Hepatocyte (in vitro differentiated cells): Measurements from ENCODE around the gene RPN2. TPM values are rescaled to one million over a fixed set of nuclear protein-coding genes. Genes with fewer than 3 reads are reported as not detected.

ENCODE experiments used
- DNase-seq: peaks from one replicate; pipeline ENCODE4 v3.0.0-alpha.2; 2016; ENCODE audit warnings: low spot score
- H2AFZ ChIP-seq: fragments of 200-600 bp; sonication (generic); 2 replicates; pipeline ENCODE4 v1.6.0; 2016; ENCODE audit warnings: antibody characterized with exemption, mild to moderate bottlenecking
- H3K27ac ChIP-seq: fragments of 200-600 bp; sonication (generic); 2 replicates; pipeline ENCODE4 v1.5.1; 2016; ENCODE audit warnings: mild to moderate bottlenecking
- H3K27me3 ChIP-seq: fragments of 200-600 bp; sonication (generic); 2 replicates; pipeline ENCODE4 v1.6.1; 2016
- H3K36me3 ChIP-seq: fragments of 200-600 bp; sonication (generic); replicated peaks from 2 replicates; pipeline ENCODE4 v1.5.1; 2016; ENCODE audit warnings: low read depth; ENCODE audit not compliant: insufficient read depth
- H3K4me1 ChIP-seq: fragments of 200-600 bp; sonication (generic); 2 replicates; pipeline ENCODE4 v1.5.1; 2016; ENCODE audit warnings: mild to moderate bottlenecking, moderate library complexity; ENCODE audit not compliant: insufficient read depth
- H3K4me2 ChIP-seq: fragments of 200-600 bp; sonication (generic); 2 replicates; pipeline ENCODE4 v1.6.0; 2016
- H3K4me3 ChIP-seq: fragments of 200-600 bp; sonication (generic); 2 replicates; pipeline ENCODE4 v1.5.1; 2016; ENCODE audit warnings: mild to moderate bottlenecking
- H3K79me2 ChIP-seq: fragments of 200-600 bp; sonication (generic); 2 replicates; pipeline ENCODE4 v1.6.0; 2017; ENCODE audit warnings: mild to moderate bottlenecking
- H3K9me2 ChIP-seq: fragments of 200-600 bp; sonication (generic); replicated peaks from 2 replicates; pipeline ENCODE4 v1.6.0; 2017; ENCODE audit warnings: mild to moderate bottlenecking; ENCODE audit not compliant: insufficient read depth
- H3K9me3 ChIP-seq: fragments of 200-600 bp; sonication (generic); 2 replicates; pipeline ENCODE4 v1.5.1; 2016; ENCODE audit warnings: low read depth, mild to moderate bottlenecking
- H4K20me1 ChIP-seq: fragments of 200-600 bp; sonication (generic); 2 replicates; pipeline ENCODE4 v1.6.0; 2016; ENCODE audit warnings: mild to moderate bottlenecking; ENCODE audit not compliant: insufficient read depth, poor library complexity, severe bottlenecking
- EZH2 ChIP-seq: fragments of 200-600 bp; sonication (generic); IDR thresholded peaks from 2 replicates; pipeline ENCODE4 v1.6.1; 2016; ENCODE audit warnings: antibody characterized with exemption, mild to moderate bottlenecking, borderline replicate concordance
- EZH2phosphoT487 ChIP-seq: fragments of 200-600 bp; sonication (generic); IDR thresholded peaks from one replicate; pipeline ENCODE4 v1.6.1; 2018; ENCODE audit warnings: antibody characterized with exemption, mild to moderate bottlenecking, low read depth, moderate library complexity; ENCODE audit not compliant: unreplicated experiment, severe bottlenecking
- WGBS: methylation state at CpG from one replicate; pipeline ENCODE4 v1.1.6; 2016; ENCODE audit warnings: low lambda C conversion rate; ENCODE audit errors: missing lambda C conversion rate; 5-methylcytosine and 5-hydroxymethylcytosine counted together
- polyA plus RNA-seq: library from polyadenylated mRNA; unstranded; fragments of >200 nt; fragmentation: Nextera tagmentation; extraction: Ambion mirVana; gene quantifications from 2 replicates; pipeline ENCODE4 v1.2.1, GENCODE V29; 2016
- total RNA-seq: library from RNA; depleted of rRNA; stranded (reverse); fragments of >200 nt; gene quantifications from 2 replicates; pipeline ENCODE4 v1.2.3, GENCODE V29; 2014
- TF ChIP-seq, protein P1 (sequence below): fragments of 200-600 bp; sonication (generic); IDR thresholded peaks from 2 replicates; pipeline ENCODE4 v1.5.1; 2016; ENCODE audit warnings: antibody characterized with exemption, mild to moderate bottlenecking; ENCODE audit not compliant: poor library complexity

The RPN2 gene
- total and polyA plus RNA-seq, 2 experiments from 2014 or later, result 325 to 350 TPM

GRCh38 chr20:37259865-37260264 lies 80.7 kb downstream of the RPN2 start:
- H3K27me3 ChIP-seq, result no peaks in the 10 kb centered on the region
- no peaks in the 10 kb centered on the region for H3K9me3 ChIP-seq
- TF ChIP-seq, protein P1, sequence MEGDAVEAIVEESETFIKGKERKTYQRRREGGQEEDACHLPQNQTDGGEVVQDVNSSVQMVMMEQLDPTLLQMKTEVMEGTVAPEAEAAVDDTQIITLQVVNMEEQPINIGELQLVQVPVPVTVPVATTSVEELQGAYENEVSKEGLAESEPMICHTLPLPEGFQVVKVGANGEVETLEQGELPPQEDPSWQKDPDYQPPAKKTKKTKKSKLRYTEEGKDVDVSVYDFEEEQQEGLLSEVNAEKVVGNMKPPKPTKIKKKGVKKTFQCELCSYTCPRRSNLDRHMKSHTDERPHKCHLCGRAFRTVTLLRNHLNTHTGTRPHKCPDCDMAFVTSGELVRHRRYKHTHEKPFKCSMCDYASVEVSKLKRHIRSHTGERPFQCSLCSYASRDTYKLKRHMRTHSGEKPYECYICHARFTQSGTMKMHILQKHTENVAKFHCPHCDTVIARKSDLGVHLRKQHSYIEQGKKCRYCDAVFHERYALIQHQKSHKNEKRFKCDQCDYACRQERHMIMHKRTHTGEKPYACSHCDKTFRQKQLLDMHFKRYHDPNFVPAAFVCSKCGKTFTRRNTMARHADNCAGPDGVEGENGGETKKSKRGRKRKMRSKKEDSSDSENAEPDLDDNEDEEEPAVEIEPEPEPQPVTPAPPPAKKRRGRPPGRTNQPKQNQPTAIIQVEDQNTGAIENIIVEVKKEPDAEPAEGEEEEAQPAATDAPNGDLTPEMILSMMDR, result no peak
- TF ChIP-seq EZH2 (no peak), EZH2phosphoT487 (no peak)
- WGBS, result 52% methylated on average over 3 of the region's 3 CpGs
- H3K4me2 ChIP-seq, result no peak overlapping the region
- no peaks in the 10 kb centered on the region for H4K20me1 ChIP-seq
- H3K9me2 ChIP-seq, result no peaks in the 10 kb centered on the region
- no peaks in the 10 kb centered on the region for H3K4me1 ChIP-seq
- DNase-seq, result no peak
- H3K79me2 ChIP-seq, result no peaks in the 10 kb centered on the region
- no peak overlapping the region for H3K27ac ChIP-seq
- H3K36me3 ChIP-seq, result no peaks in the 10 kb centered on the region
- no peak overlapping the region for H3K4me3 ChIP-seq
- no peak overlapping the region for H2AFZ ChIP-seq

GRCh38 chr20:37260923-37261322 lies 81.8 kb downstream of the RPN2 start:
- Histone ChIP-seq H2AFZ (no peak overlapping the region), H3K36me3 (no peaks in the 10 kb centered on the region), H3K9me2 (no peaks in the 10 kb centered on the region), H3K79me2 (no peaks in the 10 kb centered on the region), H3K4me3 (no peak overlapping the region), H3K4me1 (no peaks in the 10 kb centered on the region), H3K9me3 (no peaks in the 10 kb centered on the region), H4K20me1 (no peaks in the 10 kb centered on the region), H3K27ac (no peak overlapping the region), H3K27me3 (no peaks in the 10 kb centered on the region), H3K4me2 (no peak overlapping the region)
- no peak for DNase-seq
- 83% methylated on average over 4 of the region's 4 CpGs for whole genome bisulfite sequencing
- TF ChIP-seq, protein P1, result no peak
- no peak for TF ChIP-seq EZH2

DNA sequence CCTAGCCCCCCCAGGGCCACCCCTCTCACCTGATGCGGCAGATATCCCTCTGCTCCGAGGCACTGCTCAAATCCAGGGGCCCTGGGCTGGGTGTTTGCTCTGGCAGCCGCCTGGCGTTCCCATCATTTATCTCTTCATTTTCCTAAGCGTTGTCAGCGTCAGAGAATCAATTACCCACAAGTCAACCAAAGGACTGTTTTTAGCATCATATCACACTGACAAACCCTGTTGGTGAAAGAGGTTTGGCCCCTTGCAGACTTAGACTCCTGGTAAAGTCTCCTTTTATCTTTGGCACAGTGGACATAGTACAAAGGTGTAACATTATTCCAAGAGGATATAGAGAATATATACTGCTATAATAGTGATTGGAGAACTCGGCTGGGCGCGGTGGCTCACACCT lies 82.6 kb downstream of the RPN2 start, which contains the start of gene GHRH:
Gene GHRH, minus strand, starts transcription at position 101 of the 400 bp plus-strand sequence. CDS start 4,925 bp downstream, outside the sequence.
- H3K4me3 ChIP-seq, result no peak within 1 kb of the TSS
- no peaks in the 10 kb centered on the region for H3K79me2 ChIP-seq
- TF ChIP-seq EZH2 (no peak), EZH2phosphoT487 (no peak)
- TF ChIP-seq, protein P1, result no peak
- H3K9me2 ChIP-seq, result no peaks in the 10 kb centered on the region
- H2AFZ ChIP-seq, result no peak within 1 kb of the TSS
- no peak for DNase-seq
- H3K27me3 ChIP-seq, result no peaks in the 10 kb centered on the region
- no peaks in the 10 kb centered on the region for H4K20me1 ChIP-seq
- WGBS, result 90% methylated on average over 8 of the region's 9 CpGs
- H3K36me3 ChIP-seq, result no peaks in the 10 kb centered on the region
- no peak within 1 kb of the TSS for H3K4me2 ChIP-seq
- no peak within 1 kb of the TSS for H3K27ac ChIP-seq
- no peaks in the 10 kb centered on the region for H3K4me1 ChIP-seq
- no peaks in the 10 kb centered on the region for H3K9me3 ChIP-seq

- Histone ChIP-seq H3K9me2 (no peaks in the 10 kb centered on the region), H3K4me1 (no peaks in the 10 kb centered on the region), H3K79me2 (no peaks in the 10 kb centered on the region), H3K27ac (no peak overlapping the region), H3K9me3 (no peaks in the 10 kb centered on the region), H4K20me1 (no peaks in the 10 kb centered on the region), H3K4me3 (no peak overlapping the region), H2AFZ (no peak overlapping the region), H3K4me2 (no peak overlapping the region), H3K36me3 (no peaks in the 10 kb centered on the region), H3K27me3 (no peaks in the 10 kb centered on the region)
- no peak for DNase-seq
- 68% methylated on average over 8 of the region's 8 CpGs for WGBS
- TF ChIP-seq EZH2, result no peak
- TF ChIP-seq, protein P1, result no peak
- no peak for TF ChIP-seq EZH2phosphoT487
These were observed 83.4 kb downstream of the RPN2 start for GRCh38 chr20:37262505-37262904.
